IPS-NIHi7 (cell line): Measurements from ENCODE around the gene TAS1R1.
"Not testable (repeated sequence)": the region's sequence is repeated elsewhere in the genome, so short reads cannot be mapped to it uniquely, and the experiment has no call there.

Source experiments
- DNase-seq: peaks from one replicate; pipeline ENCODE4 v3.0.0; 2012; ENCODE audit warnings: mixed read lengths; ENCODE audit errors: extremely low spot score

TAS1R1 gene

GRCh38 chr1:6588893-6589520, 33.9 kb downstream of the TAS1R1 start:
- DNase-seq: no peak

DNA sequence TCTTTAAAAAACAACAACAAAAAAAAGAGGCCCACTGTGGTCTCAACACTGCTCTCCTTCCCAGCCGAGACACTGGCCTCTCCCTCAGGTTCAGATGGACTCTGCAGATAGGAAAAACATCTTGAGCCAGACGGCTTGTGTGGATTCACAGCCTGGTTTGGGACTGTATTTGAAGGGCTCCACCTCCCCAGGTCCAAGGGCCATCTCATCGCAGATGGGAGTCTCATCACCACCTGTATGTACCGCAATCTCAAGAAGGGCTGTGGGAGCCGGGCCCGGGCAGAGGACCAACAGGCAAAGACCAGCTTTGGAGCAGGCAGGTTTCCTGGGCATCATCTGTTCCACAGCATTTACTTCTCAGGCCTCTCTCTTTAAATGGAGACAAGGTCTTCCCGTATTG, 34.9 kb downstream of the TAS1R1 start:
- no peak for DNase-seq

- DNase-seq: no peak
Observed at GRCh38 chr1:6591222-6591621, 36.1 kb downstream of the TAS1R1 start.

DNA sequence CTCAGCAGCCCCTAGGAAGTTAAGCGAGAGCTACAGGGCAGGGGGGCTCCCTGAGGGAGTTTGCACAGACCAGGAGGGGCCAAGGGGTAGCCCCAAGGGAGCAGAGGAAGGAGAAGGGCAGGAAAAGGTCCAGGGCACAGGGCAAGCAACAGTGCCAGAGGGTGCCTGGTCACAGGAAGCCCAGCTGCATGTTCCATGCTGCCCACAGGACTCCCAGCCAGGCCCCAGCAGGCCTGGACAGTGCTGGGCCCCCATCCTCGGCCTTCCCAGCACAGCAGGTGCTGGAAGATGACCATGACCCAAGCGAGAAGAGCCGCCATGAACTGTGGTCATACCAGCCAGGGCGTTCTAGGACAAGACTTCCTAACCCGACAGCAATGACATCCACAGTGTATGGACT, 36.5 kb downstream of the TAS1R1 start:
- DNase-seq: no peak

- DNase-seq: no peak
Observed at GRCh38 chr1:6592441-6592840, 37.3 kb downstream of the TAS1R1 start.

- DNase-seq: no peak
Observed at GRCh38 chr1:6592865-6593593, 37.9 kb downstream of the TAS1R1 start.

GRCh38 chr1:6593810-6594209, 38.7 kb downstream of the TAS1R1 start:
- DNase-seq: no peak

DNA sequence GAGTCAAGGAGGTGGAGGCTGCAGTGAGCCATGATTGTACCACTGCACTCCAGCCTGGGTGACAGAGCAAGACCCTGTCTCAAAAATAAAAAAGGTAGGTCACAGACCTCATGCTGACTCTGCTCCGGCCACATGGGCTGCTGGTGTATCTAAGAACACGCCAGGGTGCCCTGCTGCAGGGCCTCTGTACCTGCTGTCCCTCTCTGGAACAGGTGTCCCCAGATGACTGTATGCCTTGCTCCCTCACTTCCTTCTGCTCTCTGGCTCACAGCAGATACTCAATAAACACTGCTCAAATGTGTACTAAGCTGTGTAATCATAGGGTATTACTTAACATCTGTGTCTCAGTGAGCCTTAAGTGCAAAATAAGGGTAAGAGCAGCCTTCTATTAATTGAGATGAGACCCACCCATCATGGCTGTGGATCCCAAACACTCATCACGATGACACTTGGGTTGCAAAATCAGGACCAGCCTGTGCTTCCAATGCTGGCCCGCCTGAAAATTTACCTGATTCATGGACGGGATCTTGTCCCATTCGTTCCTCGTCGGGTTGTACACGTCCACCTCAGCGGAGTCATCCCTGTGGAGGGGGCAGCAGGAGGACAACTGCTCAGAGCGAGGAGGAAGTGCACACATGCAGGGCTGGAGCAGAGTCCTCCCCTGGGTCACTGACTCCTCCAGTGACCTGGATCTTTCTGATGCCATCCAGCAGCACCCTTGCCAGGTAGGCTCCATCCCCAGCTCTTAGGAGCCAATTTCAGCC, 40.1 kb downstream of the TAS1R1 start:
- DNase-seq: no peak

GRCh38 chr1:6596351-6596750, 41.2 kb downstream of the TAS1R1 start:
- DNase-seq: no peak

GRCh38 chr1:6596886-6597776, 42.0 kb downstream of the TAS1R1 start:
- DNase-seq: no peak

DNA sequence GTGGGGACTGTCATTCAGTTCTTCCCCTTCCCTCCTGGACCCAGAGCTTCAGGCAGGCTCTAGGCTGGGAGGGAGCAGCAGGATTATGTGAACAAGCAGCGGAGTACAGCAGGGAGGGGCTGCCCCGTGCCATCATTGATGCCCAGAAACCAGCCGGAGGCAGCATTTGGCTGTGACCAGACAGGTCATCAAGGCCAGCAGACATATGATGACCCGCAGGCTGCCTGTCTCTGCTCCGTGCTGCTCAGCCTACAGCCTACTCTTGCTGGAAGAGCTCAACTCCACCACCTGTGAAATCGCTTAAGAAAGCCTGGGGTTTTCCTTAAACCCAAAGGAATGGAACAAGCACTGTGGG, 42.6 kb downstream of the TAS1R1 start:
- no peak for DNase-seq

DNA sequence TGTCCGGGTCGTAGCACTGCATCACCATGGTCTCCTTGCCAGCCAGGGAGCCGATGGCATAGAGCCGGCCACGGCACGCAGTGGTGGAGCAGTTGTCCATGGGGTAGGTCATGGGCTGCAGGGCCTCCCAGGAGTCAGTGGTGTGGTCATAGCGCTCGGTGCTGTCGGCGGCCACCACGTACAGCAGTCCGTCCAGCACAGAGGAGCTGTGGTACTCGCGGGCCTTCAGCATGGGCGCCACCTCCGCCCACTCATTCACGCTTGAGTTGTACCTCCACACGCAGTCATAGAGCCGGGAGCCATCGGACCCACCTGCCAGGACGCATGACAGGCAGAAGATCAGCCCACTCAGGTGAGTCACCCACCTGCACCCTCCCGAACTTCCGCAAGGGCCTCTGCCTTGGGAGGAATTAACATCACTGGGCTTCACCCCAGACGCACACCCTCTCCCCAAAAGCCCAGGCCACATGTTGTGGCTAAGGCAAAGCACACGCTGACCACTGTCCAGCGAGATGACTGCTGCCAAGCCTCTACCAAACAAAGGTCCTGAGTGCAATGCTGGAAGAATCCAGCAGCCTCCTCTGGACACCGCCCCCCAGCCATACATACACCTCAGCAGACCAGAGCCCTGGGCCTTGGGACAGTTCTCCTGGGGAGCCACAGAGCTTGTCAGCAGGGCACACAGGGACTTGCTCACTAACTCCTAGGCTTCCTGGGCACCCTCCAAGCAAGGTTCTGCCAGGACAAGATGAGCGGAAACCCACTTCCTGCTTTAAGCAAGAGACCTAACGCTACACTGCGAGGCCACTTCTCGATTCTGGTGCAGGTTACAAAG, 44.3 kb downstream of the TAS1R1 start:
- no peak for DNase-seq

GRCh38 chr1:6599991-6600390, 44.9 kb downstream of the TAS1R1 start:
- not testable (repeated sequence) for DNase-seq

DNA sequence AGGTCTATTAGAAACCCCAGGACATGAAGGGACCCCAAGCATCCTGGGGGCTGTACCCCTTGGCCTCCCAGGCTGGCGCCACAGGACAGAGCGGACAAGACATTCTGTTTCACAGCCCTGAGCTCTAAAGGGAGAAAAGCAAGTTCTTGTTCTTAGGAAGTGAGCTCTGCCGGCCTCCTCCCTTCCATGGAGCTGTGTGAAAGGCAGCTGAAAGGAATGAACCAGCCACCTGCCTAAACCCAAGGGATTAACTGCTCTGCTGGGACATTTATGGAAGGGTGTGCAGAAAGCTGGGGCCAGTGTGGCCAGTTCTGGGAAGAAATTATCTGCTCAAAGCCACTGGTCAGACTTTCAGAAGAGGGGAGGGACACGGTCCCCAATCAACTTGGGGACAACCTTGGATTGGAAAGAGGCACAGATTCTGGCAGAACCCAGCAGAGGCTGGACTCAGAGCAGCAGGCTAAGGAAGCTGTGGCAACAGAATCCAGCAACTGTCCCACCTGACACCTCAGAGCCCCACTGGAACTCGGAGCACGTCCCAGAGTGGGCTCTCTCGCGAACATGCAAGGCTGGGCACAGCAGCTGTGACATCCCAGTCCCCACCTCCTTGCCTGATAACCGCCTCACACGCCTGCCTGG, 45.4 kb downstream of the TAS1R1 start:
- DNase-seq: no peak

- DNase-seq: peak; percentile 52
Observed at GRCh38 chr1:6601049-6601922, 46.2 kb downstream of the TAS1R1 start.

- DNase-seq: no peak
Observed at GRCh38 chr1:6601923-6602668, 47.0 kb downstream of the TAS1R1 start.

DNA sequence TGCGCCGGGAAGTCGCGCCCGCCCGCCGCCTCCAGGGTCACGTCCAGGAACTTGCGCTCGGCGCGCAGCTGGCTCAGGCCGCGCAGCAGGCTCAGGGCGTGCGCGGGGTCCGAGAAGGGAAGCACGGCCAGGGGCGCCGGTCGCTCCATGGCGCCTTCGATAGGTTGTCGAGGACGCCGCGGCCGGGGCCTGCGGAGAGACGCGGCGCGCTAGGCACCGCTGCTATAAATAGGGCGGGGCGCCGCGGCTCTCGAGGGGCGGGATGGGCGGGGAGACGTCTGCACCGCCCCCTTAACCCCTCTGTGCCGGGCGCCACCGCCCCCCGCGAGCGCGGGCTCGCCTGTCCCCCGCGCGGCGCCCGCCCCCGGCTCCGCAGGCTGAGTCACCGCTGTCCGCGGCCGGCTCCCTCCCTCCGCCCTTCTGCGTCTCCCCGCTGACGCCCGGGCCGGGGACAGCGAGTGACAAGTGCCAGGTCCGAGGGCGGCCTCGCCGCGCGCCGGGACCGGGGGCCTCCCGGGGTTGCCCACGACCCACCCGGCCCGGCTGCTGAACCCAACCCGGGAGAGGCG, 47.6 kb downstream of the TAS1R1 start, which contains the start of gene KLHL21:
TSS of gene KLHL21 (minus strand) at position 201 of the 569 bp plus-strand sequence. CDS start at position 149, 52 bp downstream.
- DNase-seq: peak; percentile 88

- no peak for DNase-seq
Observed at GRCh38 chr1:6603238-6603914, 48.3 kb downstream of the TAS1R1 start.
